Trophoblast cell (in vitro differentiated cells and primary cell): ENCODE results near the gene TTC16. TPM values are rescaled to one million over a fixed set of nuclear protein-coding genes. Genes with fewer than 3 reads are reported as not detected.

Experiments
- DNase-seq, 2 donors: peaks; one replicate each; pipeline ENCODE4 v3.0.0-alpha.2; 2016
- H2AFZ ChIP-seq: 2 replicates; pipeline ENCODE4 v1.6.1; 2013; ENCODE audit warnings: low read length, moderate library complexity, mild to moderate bottlenecking; ENCODE audit not compliant: insufficient read depth, poor library complexity
- H2AK5ac ChIP-seq: 2 replicates; pipeline ENCODE4 v1.6.1; 2013; ENCODE audit warnings: mild to moderate bottlenecking, low read length
- H2BK120ac ChIP-seq: 2 replicates; pipeline ENCODE4 v1.6.1; 2013; ENCODE audit warnings: low read length, mild to moderate bottlenecking, moderate library complexity; ENCODE audit not compliant: insufficient read depth, poor library complexity
- H2BK12ac ChIP-seq: 2 replicates; pipeline ENCODE4 v1.6.1; 2013; ENCODE audit warnings: mild to moderate bottlenecking, low read length, moderate library complexity
- H2BK5ac ChIP-seq: 2 replicates; pipeline ENCODE4 v1.6.1; 2013; ENCODE audit warnings: low read length, low read depth, moderate library complexity, mild to moderate bottlenecking; ENCODE audit not compliant: poor library complexity
- H3K14ac ChIP-seq: 2 replicates; pipeline ENCODE4 v1.6.1; 2013; ENCODE audit warnings: mild to moderate bottlenecking, low read length
- H3K18ac ChIP-seq: 2 replicates; pipeline ENCODE4 v1.6.1; 2013; ENCODE audit warnings: mild to moderate bottlenecking, low read length
- H3K23ac ChIP-seq: 2 replicates; pipeline ENCODE4 v1.6.1; 2013; ENCODE audit warnings: low read length
- H3K27ac ChIP-seq: 2 replicates; pipeline ENCODE4 v1.5.1; 2013; ENCODE audit warnings: low read depth, mild to moderate bottlenecking, inconsistent platforms, low read length, moderate library complexity
- H3K27me3 ChIP-seq: 2 replicates; pipeline ENCODE4 v1.6.1; 2013; ENCODE audit warnings: inconsistent platforms, mild to moderate bottlenecking, low read length, moderate library complexity; ENCODE audit not compliant: insufficient read depth
- H3K36me3 ChIP-seq, 2 experiments: 1 replicate in 1 of 2; 2 replicates in 1 of 2; pipeline ENCODE4 v1.6.1; 2013; ENCODE audit warnings: low read length in 2 of 2, mild to moderate bottlenecking in 2 of 2, moderate library complexity in 1 of 2; ENCODE audit not compliant: insufficient read depth in 2 of 2, control insufficient read depth in 1 of 2
- H3K4ac ChIP-seq: 2 replicates; pipeline ENCODE4 v1.6.1; 2013; ENCODE audit warnings: low read depth, mild to moderate bottlenecking, low read length, moderate library complexity
- H3K4me1 ChIP-seq, 2 experiments: 1 replicate in 1 of 2; 2 replicates in 1 of 2; pipeline ENCODE4 v1.6.1; 2013; ENCODE audit warnings: low read length in 2 of 2, mild to moderate bottlenecking in 2 of 2, moderate library complexity in 1 of 2; ENCODE audit not compliant: insufficient read depth in 2 of 2, control insufficient read depth in 1 of 2
- H3K4me2 ChIP-seq: 2 replicates; pipeline ENCODE4 v1.6.1; 2013; ENCODE audit warnings: inconsistent platforms, mild to moderate bottlenecking, low read length, moderate library complexity
- H3K4me3 ChIP-seq: 2 replicates; pipeline ENCODE4 v1.5.1; 2013; ENCODE audit warnings: mild to moderate bottlenecking, low read depth, low read length, inconsistent platforms
- H3K79me1 ChIP-seq: one replicate; pipeline ENCODE4 v1.6.1; 2013; ENCODE audit warnings: low read length
- H3K79me2 ChIP-seq: 2 replicates; pipeline ENCODE4 v1.6.1; 2013; ENCODE audit warnings: low read length, mild to moderate bottlenecking; ENCODE audit not compliant: control insufficient read depth, insufficient read depth, poor library complexity
- H3K9ac ChIP-seq: 2 replicates; pipeline ENCODE4 v1.6.1; 2013; ENCODE audit warnings: mild to moderate bottlenecking, low read length
- H3K9me3 ChIP-seq: 2 replicates; pipeline ENCODE4 v1.6.1; 2013; ENCODE audit warnings: low read depth, mild to moderate bottlenecking, control low read depth, inconsistent platforms, low read length; ENCODE audit not compliant: insufficient read depth
- H4K12ac ChIP-seq: 2 replicates; pipeline ENCODE4 v1.6.1; 2013; ENCODE audit warnings: low read depth, mild to moderate bottlenecking, low read length, moderate library complexity
- H4K8ac ChIP-seq: 2 replicates; pipeline ENCODE4 v1.6.1; 2013; ENCODE audit warnings: low read depth, mild to moderate bottlenecking, low read length, moderate library complexity
- H4K91ac ChIP-seq: one replicate; pipeline ENCODE4 v1.6.1; 2013; ENCODE audit warnings: low read depth, mild to moderate bottlenecking, low read length, moderate library complexity
- WGBS: extraction: QIAGEN DNeasy Blood & Tissue Kit; methylation state at CpG from one replicate; pipeline ENCODE4 v1.1.7; 2013; ENCODE audit warnings: missing lambda C conversion rate; ENCODE audit not compliant: insufficient read length, insufficient coverage; ENCODE audit errors: extremely low coverage; 5-methylcytosine and 5-hydroxymethylcytosine counted together
- polyA plus RNA-seq: library from polyadenylated mRNA; stranded (reverse); fragments of 200-250 nt; gene quantifications from 2 replicates; pipeline ENCODE4 v1.2.3, GENCODE V29; 2013

The TTC16 gene, protein sequence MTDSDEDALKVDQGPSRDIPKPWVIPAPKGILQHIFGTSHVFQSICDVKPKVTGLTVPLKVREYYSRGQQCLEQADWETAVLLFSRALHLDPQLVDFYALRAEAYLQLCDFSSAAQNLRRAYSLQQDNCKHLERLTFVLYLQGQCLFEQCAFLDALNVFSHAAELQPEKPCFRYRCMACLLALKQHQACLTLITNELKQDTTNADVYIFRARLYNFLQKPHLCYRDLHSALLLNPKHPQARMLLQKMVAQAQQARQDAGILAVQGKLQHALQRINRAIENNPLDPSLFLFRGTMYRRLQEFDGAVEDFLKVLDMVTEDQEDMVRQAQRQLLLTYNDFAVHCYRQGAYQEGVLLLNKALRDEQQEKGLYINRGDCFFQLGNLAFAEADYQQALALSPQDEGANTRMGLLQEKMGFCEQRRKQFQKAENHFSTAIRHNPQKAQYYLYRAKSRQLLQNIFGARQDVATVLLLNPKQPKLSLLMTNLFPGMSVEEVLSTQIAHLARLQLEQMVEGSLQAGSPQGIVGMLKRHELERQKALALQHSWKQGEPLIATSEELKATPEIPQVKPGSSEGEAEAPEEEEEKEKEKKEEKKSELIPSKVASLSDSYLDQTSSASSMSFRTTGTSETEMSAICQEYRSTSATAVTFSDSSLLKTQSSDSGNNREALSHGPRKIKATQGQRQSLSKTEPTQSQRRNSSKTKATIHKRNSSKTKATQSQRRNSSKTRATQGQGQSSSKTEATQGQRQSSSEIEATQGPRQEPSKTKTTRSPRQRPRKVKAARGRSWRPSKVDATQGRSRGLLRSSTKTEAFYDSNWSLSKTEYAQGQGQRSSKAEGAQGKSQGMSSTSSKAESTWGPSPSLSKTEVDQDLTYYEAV
- 0.01 TPM in 2 replicates for polyA plus RNA-seq

- H3K4ac ChIP-seq, result no peak within 1 kb of the TSS
- peak; percentile 97 to 99 for DNase-seq
- no peak within 1 kb of the TSS for H2AK5ac ChIP-seq
- H4K91ac ChIP-seq, result peak within 1 kb of the TSS; percentile 8
- H3K23ac ChIP-seq, result no peak within 1 kb of the TSS
- H3K27me3 ChIP-seq, result peaks cover 2% of the 10 kb centered on the region
- no peak within 1 kb of the TSS for H2BK120ac ChIP-seq
- no peak within 1 kb of the TSS for H3K27ac ChIP-seq
- no peak within 1 kb of the TSS for H2BK12ac ChIP-seq
- H3K9me3 ChIP-seq, result no peaks in the 10 kb centered on the region
- H2BK5ac ChIP-seq, result no peak within 1 kb of the TSS
- H3K4me2 ChIP-seq, result peak within 1 kb of the TSS; percentile 76
- H3K36me3 ChIP-seq, result no peaks in the 10 kb centered on the region
- no CpG with 5 or more reads among the region's 65 CpGs for WGBS
- H3K79me1 ChIP-seq, result no peaks in the 10 kb centered on the region
- peak within 1 kb of the TSS; percentile 85 for H3K4me3 ChIP-seq
- H3K79me2 ChIP-seq, result no peaks in the 10 kb centered on the region
- peak within 1 kb of the TSS; percentile 54 for H3K9ac ChIP-seq
- peak within 1 kb of the TSS; percentile 48 for H4K12ac ChIP-seq
- peaks cover 0 to 9% of the 10 kb centered on the region in 2 experiments for H3K4me1 ChIP-seq
- peak within 1 kb of the TSS; percentile 14 for H3K18ac ChIP-seq
- H4K8ac ChIP-seq, result peak within 1 kb of the TSS; percentile 73
- peak within 1 kb of the TSS; percentile 3 for H3K14ac ChIP-seq
- peak within 1 kb of the TSS; percentile 64 for H2AFZ ChIP-seq
Measured at GRCh38 chr9:127715470-127716337, at the start of gene TTC16, which contains the start of gene PTRH1. Gene TTC16 (plus strand): TSS chr9:127716079. CDS start chr9:127716146, 67 bp downstream. Gene PTRH1 (minus strand): TSS chr9:127715663. CDS start chr9:127715639, 24 bp downstream.

DNA sequence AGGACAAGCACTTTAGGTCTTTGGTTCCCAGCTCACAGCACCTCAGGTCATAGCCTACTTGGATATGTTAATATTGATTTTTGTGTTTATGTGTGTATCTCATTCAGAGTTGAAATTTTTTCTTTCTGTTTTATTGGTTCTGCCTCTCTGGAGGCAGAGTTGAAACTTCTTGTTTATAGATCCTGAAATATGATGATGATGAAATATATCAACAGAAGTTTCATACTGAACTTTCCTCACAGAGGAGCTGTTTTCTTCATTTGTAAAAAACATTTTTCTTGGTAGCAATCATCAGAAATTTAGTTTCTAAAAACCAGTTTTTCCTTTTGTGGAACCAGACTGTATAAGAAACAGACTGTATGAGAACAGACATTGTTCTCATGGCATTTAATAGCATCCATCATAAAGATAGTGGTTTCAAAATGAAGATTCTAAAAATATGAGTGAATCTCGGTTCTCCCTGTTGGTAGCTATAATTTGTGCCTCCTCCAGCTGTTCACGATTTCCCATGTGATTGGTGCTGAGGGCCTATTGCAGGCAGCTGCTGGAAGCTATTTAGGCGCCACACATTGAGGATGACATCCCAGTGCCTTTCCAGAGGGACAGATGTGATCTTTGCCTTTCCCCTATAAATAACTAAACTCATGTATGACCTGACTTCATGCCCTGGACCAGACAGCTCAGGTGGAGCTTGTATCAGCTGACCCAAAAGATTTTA is 48.6 kb upstream of the TTC16 start:
- Histone ChIP-seq H3K79me2 (no peaks in the 10 kb centered on the region), H3K18ac (no peak overlapping the region), H2BK12ac (no peak overlapping the region), H3K4me3 (no peak overlapping the region), H4K12ac (no peak overlapping the region), H3K79me1 (no peaks in the 10 kb centered on the region), H4K8ac (no peak overlapping the region), H3K4me1 (no peaks in the 10 kb centered on the region), H3K14ac (no peak overlapping the region), H3K27ac (no peak overlapping the region), H2BK5ac (no peak overlapping the region), H3K27me3 (no peaks in the 10 kb centered on the region), H3K9ac (no peak overlapping the region), H3K4ac (no peak overlapping the region), H2AK5ac (no peak overlapping the region), H3K23ac (no peak overlapping the region), H3K4me2 (no peak overlapping the region), H3K9me3 (no peaks in the 10 kb centered on the region), H2BK120ac (no peak overlapping the region), H4K91ac (no peak overlapping the region), H2AFZ (no peak overlapping the region), H3K36me3 (peaks cover 18 to 28% of the 10 kb centered on the region in 2 experiments)
- DNase-seq, result no peak
- no CpG with 5 or more reads among the region's 3 CpGs for whole genome bisulfite sequencing

GRCh38 chr9:127667906-127668305 is 48.0 kb upstream of the TTC16 start:
- Histone ChIP-seq H3K27ac (no peak overlapping the region), H2BK120ac (no peak overlapping the region), H3K27me3 (no peaks in the 10 kb centered on the region), H3K36me3 (peaks cover 18 to 29% of the 10 kb centered on the region in 2 experiments), H3K18ac (no peak overlapping the region), H3K79me2 (no peaks in the 10 kb centered on the region), H3K23ac (no peak overlapping the region), H4K8ac (no peak overlapping the region), H2AK5ac (no peak overlapping the region), H3K14ac (no peak overlapping the region), H2AFZ (no peak overlapping the region), H4K12ac (no peak overlapping the region), H4K91ac (no peak overlapping the region), H3K4me2 (no peak overlapping the region), H2BK12ac (no peak overlapping the region), H3K9ac (no peak overlapping the region), H3K4ac (no peak overlapping the region), H2BK5ac (no peak overlapping the region), H3K79me1 (no peaks in the 10 kb centered on the region), H3K4me1 (no peaks in the 10 kb centered on the region), H3K9me3 (no peaks in the 10 kb centered on the region), H3K4me3 (no peak overlapping the region)
- no CpG with 5 or more reads among the region's 18 CpGs for WGBS
- no peak for DNase-seq
